ENCODE measurements around the gene TTC27.

DNA sequence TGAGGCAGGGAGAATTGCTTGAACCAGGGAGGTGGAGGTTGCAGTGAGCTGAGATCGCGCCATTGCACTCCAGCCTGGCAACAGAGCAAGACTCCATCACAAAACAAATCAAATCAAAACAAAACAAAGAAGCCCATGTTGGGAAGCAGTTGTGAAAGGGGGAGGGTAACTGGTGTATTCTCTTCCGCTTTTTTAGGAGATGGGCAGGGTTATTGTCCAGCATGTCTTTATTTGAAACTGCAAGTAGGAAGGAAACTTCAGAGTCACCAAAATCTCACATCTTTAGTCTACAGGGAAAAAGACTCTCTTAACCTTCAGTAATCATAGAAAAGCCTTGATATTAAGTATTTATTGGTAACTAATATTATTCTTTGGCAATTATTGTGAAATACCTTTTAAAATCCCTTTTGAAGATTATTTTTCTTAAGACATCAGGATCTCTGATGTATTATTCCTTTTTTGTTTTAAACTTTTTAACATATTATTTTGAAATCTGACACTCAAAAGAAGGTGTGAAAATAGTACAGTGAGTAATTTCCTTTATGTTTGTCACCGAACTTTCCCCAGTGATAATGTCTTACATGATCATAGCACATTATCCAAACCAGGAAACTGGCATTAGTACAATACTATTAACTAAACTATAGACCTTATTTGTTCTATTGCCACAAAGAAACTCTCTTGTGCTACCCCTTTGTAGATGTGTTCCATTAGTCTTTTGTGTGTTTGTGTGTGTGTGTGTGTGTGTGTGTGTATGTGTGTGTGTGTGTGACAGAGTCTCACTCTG is 234.6 kb downstream of the TTC27 start:
- no peak for TF ChIP-seq CTCF (conservative IDR thresholded peaks at IDR 0.05 in 1 of 2, IDR thresholded peaks at IDR 0.05 in 1 of 2; ENCODE audit: extremely low read depth in 1 of 2, insufficient read depth in 1 of 2, low read depth in 1 of 2, low read length in 2 of 2)
- TF ChIP-seq EZH2 (IDR thresholded peaks at IDR 0.05; ENCODE audit: borderline replicate concordance, low read length) = no peak
